Fibroblast of the aortic adventitia (primary cell): ENCODE measurements around the gene KRT72. TPM values are rescaled to one million over a fixed set of nuclear protein-coding genes. Genes with fewer than 3 reads are reported as not detected.

Experiments used
- DNase-seq: peaks from one replicate; pipeline ENCODE4 v3.0.0-alpha.2; 2010; ENCODE audit warnings: low read depth
- H3K4me3 ChIP-seq: 2 replicates; pipeline ENCODE4 v1.5.1; 2011; ENCODE audit warnings: low read depth, mild to moderate bottlenecking, control low read depth, low read length, moderate library complexity
- CTCF ChIP-seq: IDR thresholded peaks from 2 replicates; pipeline ENCODE4 v1.5.1; 2011; ENCODE audit warnings: mild to moderate bottlenecking, low read length, control low read depth, inconsistent platforms; ENCODE audit not compliant: insufficient read depth
- total RNA-seq: library from RNA; depleted of rRNA; stranded (reverse); fragments of >200 nt; gene quantifications from 2 replicates; pipeline ENCODE4 v1.2.3, GENCODE V29; 2012; ENCODE audit warnings: low replicate concordance

KRT72 gene
- total RNA-seq, 1 donor = not detected

GRCh38 chr12:52627395-52628110 lies 26.3 kb upstream of the KRT72 start:
- no peak overlapping the region for H3K4me3 ChIP-seq
- TF ChIP-seq CTCF = no peak
- no peak for DNase-seq

- no peak for DNase-seq
- no peak overlapping the region for H3K4me3 ChIP-seq
- TF ChIP-seq CTCF = no peak
Observed at GRCh38 chr12:52622349-52622748, 21.1 kb upstream of the KRT72 start.

GRCh38 chr12:52618866-52619265 lies 17.6 kb upstream of the KRT72 start:
- TF ChIP-seq CTCF = no peak
- no peak overlapping the region for H3K4me3 ChIP-seq
- no peak for DNase-seq

GRCh38 chr12:52618216-52618615 lies 17.0 kb upstream of the KRT72 start, which contains the start of gene KRT73:
KRT73 (minus strand) TSS chr12:52618559; CDS start chr12:52618524, 35 bp downstream.
- no peak for TF ChIP-seq CTCF
- no peak within 1 kb of the TSS for H3K4me3 ChIP-seq
- DNase-seq = no peak

- no peak for DNase-seq
Observed at GRCh38 chr12:52617403-52617785, 16.1 kb upstream of the KRT72 start.

GRCh38 chr12:52616680-52617402 lies 15.6 kb upstream of the KRT72 start:
- TF ChIP-seq CTCF = no peak
- DNase-seq = no peak
- no peak overlapping the region for H3K4me3 ChIP-seq

More at GRCh38 chr12:52617403-52617785, 16.1 kb upstream of the KRT72 start:
- TF ChIP-seq CTCF = no peak
- no peak overlapping the region for H3K4me3 ChIP-seq
